Sigmoid colon (tissue), 7 donors: ENCODE measurements around the gene ZNF587B. TPM values are rescaled to one million over a fixed set of nuclear protein-coding genes. Genes with fewer than 3 reads are reported as not detected.

Experiments used
- DNase-seq: peaks from one replicate; pipeline ENCODE4 v3.0.0-alpha.2; 2019
- H3K27ac ChIP-seq, 4 donors: fragments of 200-600 bp; sonication (generic); one replicate each; pipeline ENCODE4 v1.5.1; 2016 to 2019; ENCODE audit warnings: mild to moderate bottlenecking in 1 of 4
- H3K27me3 ChIP-seq, 3 donors: fragments of 200-600 bp; sonication (generic); one replicate each; pipeline ENCODE4 v1.5.1; 2019; ENCODE audit warnings: mild to moderate bottlenecking in 1 of 3
- H3K36me3 ChIP-seq, 4 donors: fragments of 200-600 bp; sonication (generic); one replicate each; pipeline ENCODE4 v1.5.1; 2016 to 2019
- H3K4me1 ChIP-seq, 4 donors: fragments of 200-600 bp; sonication (generic); one replicate each; pipeline ENCODE4 v1.5.1; 2017 to 2019
- H3K4me3 ChIP-seq, 4 donors: fragments of 200-600 bp; sonication (generic); one replicate each; pipeline ENCODE4 v1.5.1; 2017 to 2019; ENCODE audit warnings: mild to moderate bottlenecking in 2 of 4, moderate library complexity in 1 of 4
- H3K9me3 ChIP-seq, 4 donors: fragments of 200-600 bp in 3 of 4; sonication (generic) in 3 of 4; one replicate each; pipeline versions ENCODE4 v1.5.1 to v1.6.1; 2013 to 2019
- CTCF ChIP-seq, 4 experiments: fragments of 450-650 bp in 3 of 4; fragments of 200-600 bp in 1 of 4; IDR thresholded peaks; one replicate each; pipeline ENCODE4 v1.5.1; 2016 to 2019; ENCODE audit warnings: antibody characterized with exemption in 4 of 4, mild to moderate bottlenecking in 3 of 4, moderate library complexity in 2 of 4
- EP300 ChIP-seq, 4 donors: sonication (generic); formaldehyde crosslinking; IDR thresholded peaks; one replicate each; pipeline ENCODE4 v1.6.1; 2017; ENCODE audit warnings: antibody characterized with exemption in 4 of 4
- POLR2A ChIP-seq, 2 donors: fragments of 450-650 bp; IDR thresholded peaks; one replicate each; pipeline ENCODE4 v1.6.1; 2016; ENCODE audit warnings: antibody characterized with exemption in 2 of 2, mild to moderate bottlenecking in 2 of 2, moderate library complexity in 2 of 2
- POLR2AphosphoS5 ChIP-seq, 4 donors: sonication (generic); formaldehyde crosslinking; IDR thresholded peaks; one replicate each; pipeline ENCODE4 v1.6.1; 2017; ENCODE audit warnings: antibody characterized with exemption in 4 of 4
- WGBS, 2 donors: extraction: QIAGEN DNeasy Blood & Tissue Kit; methylation state at CpG; one replicate each; pipeline ENCODE4 v1.1.7; 2013; 5-methylcytosine and 5-hydroxymethylcytosine counted together
- intact Hi-C: fragments of 100-400 bp; cut with DNase I; formaldehyde crosslinking; loops from one replicate; pipeline ENCODE4 v1.15.1; 2023
- polyA plus RNA-seq, 3 donors: library from polyadenylated mRNA; stranded (reverse); fragments of 200-250 nt; gene quantifications; one replicate each; pipeline ENCODE4 v1.2.3, GENCODE V29; 2013
- total RNA-seq, 4 donors: library from RNA; depleted of rRNA; stranded (reverse); fragments of >200 nt; gene quantifications; one replicate each; pipeline ENCODE4 v1.1.0, GENCODE V29; 2016
- donor health status: healthy with polysubstance abuse.
- donor health status: Bipolar disorder and iron deficiency.
- donor health status: healthy.

The ZNF587B gene
- total and polyA plus RNA-seq, 7 donors = 1.2 to 13.0 (median 8.6) TPM

- Histone ChIP-seq H3K9me3 (no peaks in the 10 kb centered on the region), H3K27me3 (no peaks in the 10 kb centered on the region), H3K36me3 (peaks cover 0 to 21% (median 3%) of the 10 kb centered on the region in 4 donors), H3K4me3 (peak within 1 kb of the TSS; percentile 73 to 95 (median 74)), H3K4me1 (peaks cover 0 to 18% (median 11%) of the 10 kb centered on the region in 4 donors), H3K27ac (peak within 1 kb of the TSS; percentile 76 to 81 (median 78))
- intact Hi-C loops = loop anchor here (5.0 kb wide), 3 partner anchors 33 to 67 kb away; partner anchors contain the start of genes ZNF587 and ZNF776
- 0 to 1% methylated on average over 50 of the region's 50 CpGs for WGBS, 2 donors
- peak; percentile 57 to 92 (median 82) for TF ChIP-seq POLR2AphosphoS5 (IDR thresholded peaks at IDR 0.05)
- TF ChIP-seq EP300 (IDR thresholded peaks at IDR 0.05) = no peak
- no peak for TF ChIP-seq CTCF (IDR thresholded peaks at IDR 0.05)
- TF ChIP-seq POLR2A (IDR thresholded peaks at IDR 0.05) = peak; percentile 30 to 74
- peak; percentile 92 for DNase-seq
Measured at GRCh38 chr19:57814505-57815246, 15.4 kb upstream of the ZNF587B start, which contains the start of gene ZNF552. ZNF552 (minus strand) TSS chr19:57814913; CDS start chr19:57814743, 170 bp downstream.

- no peaks in the 10 kb centered on the region for H3K9me3 ChIP-seq
- WGBS, 2 donors = 70 to 84% methylated on average over 17 of the region's 17 CpGs
- H3K4me1 ChIP-seq = peaks cover 0 to 26% (median 18%) of the 10 kb centered on the region in 4 donors
- no peak for DNase-seq
- intact Hi-C loops = loop anchor here (5.0 kb wide), 1 partner anchor 68 kb away; the partner anchor contains the start of gene ZNF776
- H3K27ac ChIP-seq = peak overlapping the region; percentile 76 to 81 (median 78)
- TF ChIP-seq POLR2AphosphoS5 (IDR thresholded peaks at IDR 0.05) (no peak), CTCF (IDR thresholded peaks at IDR 0.05) (no peak), EP300 (IDR thresholded peaks at IDR 0.05) (no peak), POLR2A (IDR thresholded peaks at IDR 0.05) (no peak)
- peaks cover 0 to 13% (median 0%) of the 10 kb centered on the region in 4 donors for H3K36me3 ChIP-seq
- peak overlapping the region; percentile 73 to 95 (median 74) for H3K4me3 ChIP-seq
- no peaks in the 10 kb centered on the region for H3K27me3 ChIP-seq
Measured at GRCh38 chr19:57815247-57816075, 14.6 kb upstream of the ZNF587B start.

- TF ChIP-seq EP300 (IDR thresholded peaks at IDR 0.05) (no peak), CTCF (IDR thresholded peaks at IDR 0.05) (no peak), POLR2AphosphoS5 (IDR thresholded peaks at IDR 0.05) (no peak), POLR2A (IDR thresholded peaks at IDR 0.05) (no peak)
- H3K4me1 ChIP-seq = peaks cover 0 to 33% (median 24%) of the 10 kb centered on the region in 4 donors
- no peak overlapping the region for H3K4me3 ChIP-seq
- intact Hi-C loops = loop anchor here (5.0 kb wide), 1 partner anchor 69 kb away; the partner anchor contains the start of gene ZNF776
- peaks cover 0 to 11% (median 0%) of the 10 kb centered on the region in 4 donors for H3K36me3 ChIP-seq
- no peak overlapping the region for H3K27ac ChIP-seq
- WGBS, 2 donors = 82 to 91% methylated on average over 7 of the region's 7 CpGs
- DNase-seq = no peak
- H3K27me3 ChIP-seq = no peaks in the 10 kb centered on the region
- no peaks in the 10 kb centered on the region for H3K9me3 ChIP-seq
Measured at GRCh38 chr19:57816652-57817051, 13.4 kb upstream of the ZNF587B start.

- DNase-seq = no peak
- H3K36me3 ChIP-seq = peaks cover 0 to 5% (median 0%) of the 10 kb centered on the region in 4 donors
- intact Hi-C loops = loop anchor here (5.0 kb wide), 1 partner anchor 71 kb away; the partner anchor contains the start of gene ZNF776
- TF ChIP-seq CTCF (IDR thresholded peaks at IDR 0.05) = no peak
- TF ChIP-seq POLR2AphosphoS5 (IDR thresholded peaks at IDR 0.05) = no peak
- no peak for TF ChIP-seq POLR2A (IDR thresholded peaks at IDR 0.05)
- TF ChIP-seq EP300 (IDR thresholded peaks at IDR 0.05) = no peak
- H3K9me3 ChIP-seq = no peaks in the 10 kb centered on the region
- H3K4me3 ChIP-seq = no peak overlapping the region
- peaks cover 0 to 33% (median 24%) of the 10 kb centered on the region in 4 donors for H3K4me1 ChIP-seq
- WGBS, 2 donors = 94 to 96% methylated on average over 14 of the region's 14 CpGs
- H3K27ac ChIP-seq = no peak overlapping the region
- no peaks in the 10 kb centered on the region for H3K27me3 ChIP-seq
Measured at GRCh38 chr19:57817976-57818375, 12.1 kb upstream of the ZNF587B start.
